Suppressor macrophage treated with lipopolysaccharide for 4 hours (primary cell): Measurements from ENCODE around the gene FKBP5.

Experiments used
- DNase-seq: peaks from one replicate; pipeline ENCODE4 v3.0.0-alpha.2; 2020

Gene FKBP5

GRCh38 chr6:35532126-35532525 is 156.6 kb downstream of the FKBP5 start:
- no peak for DNase-seq

GRCh38 chr6:35524380-35525020 is 164.2 kb downstream of the FKBP5 start:
- DNase-seq = no peak
